NCI-H345 (cell line): ENCODE measurements around the gene NAT16.

ENCODE experiments used
- DNase-seq: peaks from one replicate; lab custom pipeline; 2025; lab: John Stamatoyannopoulos, UW

NAT16 gene

DNA sequence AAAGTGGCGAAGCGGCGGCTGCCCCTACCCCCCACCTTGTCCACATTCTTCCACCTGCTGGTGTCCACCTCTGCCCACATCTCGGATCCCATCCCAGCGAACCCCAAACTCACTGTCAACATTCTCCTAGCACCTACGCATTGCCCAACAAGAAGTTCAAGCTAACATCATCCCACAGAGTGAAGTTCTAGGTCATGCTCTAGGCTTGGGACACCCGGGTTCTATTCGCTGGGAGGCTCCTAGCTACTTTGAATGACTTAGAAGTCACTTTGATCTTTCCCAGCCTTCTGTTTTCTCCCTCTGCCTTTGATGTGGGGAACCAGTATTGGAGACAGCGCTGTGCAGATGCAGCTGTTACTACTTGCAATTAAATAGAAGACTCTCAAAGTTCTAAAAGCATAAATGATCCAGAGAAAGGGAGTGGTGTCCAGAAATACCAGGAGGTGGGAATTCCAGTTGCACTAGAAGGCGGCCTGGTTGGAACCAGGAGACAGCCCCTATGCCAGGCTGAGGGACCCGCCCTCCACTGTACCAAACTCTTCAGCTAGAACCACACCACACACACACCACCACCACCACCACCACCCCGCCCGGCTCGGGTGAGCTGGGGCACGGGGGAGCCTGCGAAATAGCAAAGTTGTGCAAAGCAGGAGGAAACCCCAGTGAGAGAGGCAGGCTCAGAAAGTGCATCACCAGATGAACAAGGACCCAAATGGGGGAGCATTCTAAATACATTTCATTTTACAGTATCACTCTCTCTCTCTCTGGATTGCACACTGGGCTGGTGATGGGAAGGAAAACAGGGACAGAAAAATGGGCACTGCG, 9.3 kb downstream of the NAT16 start:
- DNase-seq, result no peak

DNA sequence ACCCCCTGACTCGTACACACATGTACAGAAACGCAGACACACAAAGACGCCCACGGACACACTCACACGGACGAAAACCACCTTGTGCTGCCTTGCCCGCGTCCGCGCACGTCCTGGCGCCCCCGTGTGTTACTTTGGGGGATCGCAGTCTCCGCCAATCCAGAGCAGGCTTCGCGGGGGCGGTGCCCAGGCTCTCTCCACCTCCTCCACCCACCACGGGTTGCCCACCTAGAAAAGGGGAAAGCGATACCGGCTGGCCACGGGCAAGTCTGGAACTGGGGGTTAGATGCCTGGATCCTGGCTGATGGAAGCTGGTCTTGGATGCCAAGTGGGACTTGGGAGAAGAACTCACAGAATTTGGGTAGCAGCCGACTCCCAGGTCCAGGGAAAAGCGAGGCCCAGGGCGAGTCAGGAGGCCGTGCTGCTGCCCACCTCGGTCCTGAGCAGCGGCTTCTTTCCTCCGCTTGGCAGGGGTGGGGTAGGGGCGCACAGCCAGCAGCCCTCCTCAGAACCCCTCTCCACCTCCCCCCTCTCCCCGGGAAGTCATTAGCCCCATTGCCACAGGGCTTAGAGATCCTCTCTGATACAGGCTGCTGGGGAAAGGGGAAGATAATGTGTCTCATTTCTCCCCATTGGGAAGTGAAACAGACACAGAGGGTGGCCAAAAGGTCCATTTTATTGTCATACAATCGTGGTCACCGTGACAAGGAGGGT, 10.1 kb downstream of the NAT16 start:
- DNase-seq, result peak; percentile 66

DNA sequence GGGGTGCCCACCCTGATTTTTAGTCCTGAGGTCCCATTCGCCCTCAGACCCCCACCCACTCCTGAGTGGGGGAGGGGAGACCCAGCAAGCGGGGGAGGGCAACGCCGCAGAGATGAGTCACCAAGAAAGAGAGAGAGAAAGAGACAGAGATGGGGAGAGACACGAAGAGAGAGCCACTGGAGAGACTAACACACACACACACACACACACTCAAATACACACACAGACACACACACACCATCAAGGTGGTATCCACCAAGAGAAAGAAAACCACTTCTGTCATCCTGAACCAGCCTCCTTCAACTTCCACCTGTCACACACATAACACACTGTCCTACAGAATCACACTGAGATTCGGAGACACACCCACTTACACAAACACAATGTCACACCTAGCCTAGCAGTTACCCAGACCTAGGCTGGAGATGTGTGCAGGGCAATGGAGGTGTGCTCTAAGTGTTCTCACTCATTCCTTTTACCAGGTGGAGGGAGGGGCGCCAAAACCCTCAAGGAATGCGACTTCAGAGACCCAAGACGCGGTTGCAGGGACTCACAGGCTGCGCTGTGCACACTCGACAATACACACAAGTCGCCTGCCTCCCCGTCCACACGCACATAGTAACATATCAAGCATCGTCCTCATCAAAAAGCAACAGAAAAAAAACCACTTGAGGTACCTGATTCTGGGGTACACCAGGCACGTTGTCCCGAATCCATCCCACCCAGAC, 10.8 kb downstream of the NAT16 start:
- no peak for DNase-seq

DNA sequence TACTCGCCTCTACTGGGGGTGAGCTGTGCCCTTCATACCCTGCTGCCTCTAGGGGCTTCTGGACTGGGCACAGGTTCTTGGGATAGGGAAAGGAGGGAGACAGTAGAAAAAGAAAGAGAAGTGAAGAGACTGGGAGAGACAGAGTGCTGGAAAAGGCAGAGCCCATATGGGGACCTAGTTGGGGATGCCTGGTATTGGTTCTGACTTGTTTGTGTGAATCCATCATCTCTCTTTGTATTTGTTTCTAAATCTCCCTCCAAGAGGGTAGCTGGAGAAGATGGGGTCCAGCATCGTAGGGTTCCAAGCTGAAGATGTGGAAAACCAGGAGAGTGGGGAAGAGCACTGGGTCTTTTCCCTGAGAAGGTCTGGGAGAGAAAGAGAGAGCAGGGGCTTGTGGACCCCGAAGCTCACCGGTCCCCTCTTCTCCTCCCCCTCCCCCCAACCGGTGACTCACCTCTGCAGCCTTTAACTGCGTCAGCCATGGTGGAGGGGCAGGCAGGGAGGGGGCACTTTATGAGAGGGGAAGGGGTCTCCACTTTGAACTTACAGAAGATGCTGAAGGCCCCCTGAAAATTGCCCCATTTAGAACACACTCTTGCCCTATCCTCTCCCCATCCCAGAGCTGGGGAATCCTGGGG, 11.6 kb downstream of the NAT16 start:
- no peak for DNase-seq

DNA sequence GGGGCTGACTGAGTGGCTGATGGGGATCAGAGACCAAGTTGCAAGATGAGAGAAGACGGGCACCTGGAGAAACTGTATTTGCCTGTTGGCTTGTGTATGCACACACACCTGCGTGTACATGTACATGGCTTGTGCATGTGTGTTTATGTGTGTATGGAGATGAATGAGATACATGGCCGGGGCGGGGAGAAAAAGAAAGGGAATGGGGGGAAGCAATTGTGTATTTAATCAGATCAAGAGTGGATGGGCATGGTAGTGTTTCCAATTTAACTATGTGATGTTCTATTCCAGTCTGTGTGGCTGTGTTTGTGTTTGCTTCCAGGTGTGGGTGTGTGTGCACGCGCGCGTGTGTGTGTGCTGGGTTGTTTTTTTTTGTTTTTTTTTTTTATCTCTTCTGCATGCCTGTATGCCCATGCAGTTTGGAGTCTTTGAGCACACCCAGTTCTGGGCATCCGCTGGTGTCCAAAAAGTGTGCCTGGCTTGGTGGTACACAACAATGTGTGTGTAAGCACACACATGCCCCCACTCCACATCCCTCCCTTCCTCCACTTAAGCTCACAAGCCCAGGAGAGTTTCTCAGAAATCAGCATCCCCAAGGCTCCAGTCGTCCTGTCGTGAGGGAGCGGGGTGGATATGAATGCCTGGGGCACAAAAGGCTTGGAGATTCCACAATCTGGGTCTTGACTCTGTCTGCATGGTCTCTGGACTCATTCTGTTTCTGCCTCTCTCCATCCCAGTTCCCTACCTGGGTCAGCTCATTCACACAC, 12.3 kb downstream of the NAT16 start:
- no peak for DNase-seq

DNA sequence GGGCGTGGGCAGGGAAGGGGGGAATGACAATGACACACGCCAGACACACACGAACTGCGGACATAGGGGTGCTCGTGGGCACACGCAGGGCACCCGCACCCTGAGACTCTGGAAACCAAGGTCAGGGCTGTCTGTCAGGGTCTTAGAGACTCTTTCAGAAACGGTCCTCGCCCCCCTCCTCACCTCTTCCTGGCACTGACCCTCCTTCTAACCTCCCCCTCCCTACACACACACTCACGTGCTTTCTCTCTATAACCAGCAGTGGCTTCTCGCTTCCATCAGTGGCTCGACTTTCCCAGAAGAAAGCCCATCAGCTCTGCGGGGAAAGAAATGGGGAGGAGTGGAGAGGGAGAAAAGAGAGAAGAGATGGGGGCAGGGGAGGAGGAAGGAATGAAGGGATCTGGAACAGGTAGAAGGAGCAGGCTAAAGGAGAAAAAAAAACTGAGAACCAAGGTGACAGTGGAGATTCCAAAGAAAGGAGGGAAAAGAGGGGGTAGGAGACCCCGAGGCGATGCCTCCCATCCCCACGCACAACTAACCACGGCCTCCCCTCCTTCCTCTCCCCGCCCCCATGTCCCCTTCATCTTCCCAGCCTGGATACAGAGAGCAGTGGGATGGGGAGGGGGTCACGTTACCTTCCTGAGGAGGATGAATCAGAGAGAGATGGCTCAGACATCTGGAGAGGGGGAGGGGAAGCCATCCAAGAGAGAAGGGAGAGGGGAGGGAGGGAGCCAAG, 13.0 kb downstream of the NAT16 start:
- no peak for DNase-seq

DNA sequence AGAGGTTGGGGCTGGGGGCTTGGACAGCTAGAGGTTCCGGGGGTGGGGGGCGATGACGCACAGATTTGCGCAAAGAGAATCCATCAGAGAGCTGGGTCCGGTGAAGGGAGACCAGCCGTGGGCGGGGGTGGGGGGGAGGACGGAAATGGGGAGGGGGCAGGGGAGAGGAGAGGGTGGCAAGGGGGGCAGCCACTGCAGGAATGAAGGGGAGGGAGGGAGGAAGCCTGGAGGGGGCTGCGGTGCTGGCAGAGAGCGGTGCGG, 13.5 kb downstream of the NAT16 start:
- DNase-seq, result no peak

DNA sequence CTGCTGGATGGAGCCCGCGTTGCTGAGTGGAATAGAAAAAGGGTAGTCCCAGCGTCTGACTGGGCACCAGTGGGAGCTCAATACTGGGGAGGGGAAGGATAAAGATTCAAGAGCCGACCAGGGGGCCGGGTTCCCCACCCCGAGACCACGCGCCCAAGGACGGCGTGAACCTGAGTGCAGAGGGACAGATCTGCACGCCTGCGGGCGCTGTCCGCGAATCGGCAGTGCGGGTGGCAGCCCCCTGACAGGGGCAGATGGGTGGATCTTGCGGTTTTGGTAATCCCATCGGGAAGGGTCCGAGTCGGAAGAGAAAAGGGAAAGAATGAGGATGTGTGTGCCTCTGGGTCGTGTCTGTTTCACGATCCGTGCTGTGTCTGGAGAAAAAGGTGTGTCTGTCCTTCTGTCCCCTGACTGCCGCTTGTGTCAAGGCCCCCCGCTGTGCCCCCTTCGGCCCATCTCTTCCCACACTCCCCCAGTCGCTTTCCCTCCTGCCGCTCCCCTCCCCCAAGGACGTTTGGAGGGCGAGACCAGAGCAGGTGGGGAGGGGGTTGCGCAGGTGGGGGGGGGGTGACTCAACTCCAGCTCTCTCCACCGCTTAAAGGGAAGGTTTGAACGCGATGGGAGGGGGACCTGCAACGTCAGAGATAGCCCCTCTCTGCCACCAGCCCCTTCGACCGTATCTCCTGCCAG, 14.0 kb downstream of the NAT16 start:
- no peak for DNase-seq

DNA sequence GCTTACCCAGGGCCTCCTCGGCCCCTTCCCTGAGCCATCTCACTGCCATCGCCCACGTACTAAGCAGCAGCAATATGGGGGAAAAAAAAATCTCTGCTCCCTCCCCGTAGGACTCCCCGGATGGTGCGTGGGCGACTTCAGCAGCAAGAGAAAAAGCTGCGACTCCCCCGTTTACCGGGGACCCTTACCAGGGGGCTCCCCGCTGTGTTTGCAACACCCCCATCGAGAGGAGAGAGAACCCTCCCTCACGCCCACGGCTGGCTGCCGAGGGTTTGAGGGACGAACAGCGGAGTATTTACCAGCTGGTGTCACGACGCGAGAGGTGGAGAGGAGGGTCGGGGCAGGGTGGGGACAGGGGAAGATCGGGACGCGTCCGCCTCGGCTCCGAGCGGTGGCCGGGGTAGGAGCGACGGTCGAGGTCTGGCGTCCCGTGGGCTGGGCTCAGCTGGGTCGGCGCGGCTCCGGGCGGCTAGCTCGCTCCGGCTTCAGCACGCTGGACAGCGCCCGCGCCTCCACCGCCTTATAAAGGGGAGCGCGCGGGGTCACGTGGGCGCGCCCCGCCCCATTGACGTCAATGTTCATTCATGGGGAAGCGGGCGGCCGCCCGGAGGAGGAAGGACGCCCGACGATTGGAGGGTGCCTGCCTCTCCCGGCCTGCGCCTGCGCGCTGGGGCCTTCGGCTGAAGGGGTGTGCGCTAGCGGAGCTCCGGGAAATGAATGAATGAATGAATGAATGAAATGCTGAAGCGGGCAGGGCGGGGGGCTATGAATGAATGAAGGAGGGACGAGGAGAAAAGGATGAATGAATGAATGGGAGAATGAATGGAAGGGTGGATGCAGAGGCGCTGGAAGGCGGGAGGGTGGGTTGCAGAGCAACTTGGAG, 14.8 kb downstream of the NAT16 start, which contains the start of gene VGF:
Gene VGF (minus strand): TSS at position 495 of the 883 bp plus-strand sequence. CDS start 726 bp downstream, outside the sequence.
- DNase-seq, result peak; percentile 95

DNA sequence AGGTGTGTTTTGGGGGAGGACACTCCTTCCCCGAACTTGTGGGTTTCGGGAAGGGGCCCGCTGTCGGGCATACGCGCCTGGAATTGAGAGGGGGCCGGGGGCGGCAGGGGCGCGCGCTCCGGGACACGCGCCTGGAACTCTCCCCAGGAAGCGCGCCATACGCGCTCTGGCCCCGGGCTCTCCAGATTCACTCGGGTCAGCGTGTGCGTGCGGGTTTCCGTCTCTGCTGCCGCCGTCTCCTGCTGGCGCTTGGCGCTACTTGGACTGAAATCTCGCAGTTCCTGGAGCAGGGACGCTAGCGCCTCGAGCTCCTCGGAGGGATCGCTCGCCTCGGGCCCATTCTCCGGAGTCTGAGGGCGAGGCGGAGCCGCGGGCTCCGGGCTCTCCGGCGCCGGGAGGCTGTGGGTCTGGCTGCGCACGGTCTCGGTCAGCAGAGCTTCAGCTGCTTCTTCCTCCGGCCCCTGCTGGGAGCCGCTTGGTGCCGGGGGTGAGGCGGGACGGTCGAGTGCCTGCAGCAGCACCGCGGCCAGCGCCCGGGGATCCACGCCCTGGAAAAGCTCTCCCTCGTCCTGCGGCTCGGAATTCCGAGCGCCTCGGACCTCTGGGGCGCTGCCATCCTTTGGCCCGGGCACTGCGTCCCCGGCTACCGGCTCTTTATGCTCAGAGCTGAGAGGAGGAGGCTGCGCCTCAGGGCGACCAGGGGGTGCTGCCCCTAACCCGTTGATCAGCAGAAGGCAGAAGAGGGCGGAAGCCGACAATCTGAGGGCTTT, 15.8 kb downstream of the NAT16 start:
- DNase-seq, result no peak

DNA sequence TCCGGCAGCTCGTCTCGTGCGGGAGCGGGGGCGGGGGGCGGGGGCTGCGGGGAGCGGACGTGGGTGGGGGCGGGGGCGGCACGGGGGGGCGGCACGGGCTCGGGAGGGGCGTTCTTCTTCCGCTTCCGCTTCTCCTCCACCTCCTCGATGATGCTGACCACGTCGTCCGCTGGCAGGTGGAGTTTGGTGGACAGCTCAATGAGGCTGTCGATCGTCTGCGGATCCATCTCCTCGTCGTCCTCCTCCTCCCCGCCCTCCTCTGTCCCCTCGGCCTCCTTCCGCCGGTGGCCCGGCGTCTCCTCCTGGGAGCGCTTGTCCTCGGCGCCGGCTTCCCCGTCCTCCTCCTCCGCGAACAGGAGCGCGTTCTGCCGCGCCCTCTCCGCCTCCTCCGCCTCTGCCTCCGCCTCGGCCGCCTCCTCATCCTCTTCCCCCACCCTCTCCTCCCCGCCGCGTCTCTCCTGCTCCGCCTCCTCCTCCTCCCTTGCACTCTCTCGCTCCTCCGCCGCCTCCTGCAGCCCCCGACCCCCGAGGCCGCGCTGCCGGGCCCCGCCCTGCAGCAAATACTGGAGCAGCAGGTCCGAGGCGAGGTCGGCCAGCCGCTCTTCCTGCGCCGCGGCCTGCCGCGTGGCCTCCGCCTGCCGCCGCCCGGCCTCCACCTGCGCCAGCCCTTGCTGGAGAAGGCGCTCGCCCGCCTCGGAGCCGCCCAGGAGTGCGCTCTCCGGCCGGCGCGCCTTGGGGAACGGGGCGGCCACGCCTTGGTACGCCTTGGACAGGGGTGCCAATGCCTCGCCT, 16.6 kb downstream of the NAT16 start:
- DNase-seq, result peak; percentile 76

DNA sequence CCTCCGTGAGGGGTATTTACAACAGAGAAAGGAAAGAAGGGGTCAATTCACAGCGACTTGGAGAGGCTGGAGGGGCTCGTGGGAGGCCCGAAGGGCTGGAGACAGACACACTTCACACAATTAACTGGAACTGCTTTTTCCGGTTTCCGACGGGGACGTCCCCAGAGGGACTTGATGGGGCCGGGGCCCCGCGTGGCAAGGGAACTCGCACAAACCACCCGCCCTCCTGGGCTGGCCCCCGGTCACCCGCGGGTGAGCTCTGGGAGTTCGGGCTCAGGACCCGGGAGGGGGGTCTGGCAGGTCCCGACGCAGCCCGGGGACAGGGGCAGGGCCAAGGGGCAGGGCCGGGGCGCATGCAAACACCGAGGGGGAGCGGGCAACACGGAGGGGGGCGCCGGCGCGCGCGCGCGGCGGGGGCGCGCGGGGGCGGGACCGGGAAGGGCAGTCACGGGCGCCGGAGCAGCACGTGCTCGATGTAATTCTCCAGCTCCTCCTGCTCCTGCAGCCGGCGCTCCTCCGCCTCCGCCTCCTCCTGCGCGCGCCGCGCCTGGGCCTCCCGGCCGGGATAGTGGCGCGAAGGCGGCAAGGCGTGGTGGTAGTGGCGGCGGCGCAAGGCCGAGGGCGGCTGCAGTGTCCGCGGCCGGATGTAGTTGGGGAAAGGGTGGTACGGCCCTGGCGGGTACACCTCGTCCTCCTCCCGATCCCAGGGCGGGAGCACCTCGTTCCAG, 17.4 kb downstream of the NAT16 start:
- DNase-seq, result peak; percentile 76

DNA sequence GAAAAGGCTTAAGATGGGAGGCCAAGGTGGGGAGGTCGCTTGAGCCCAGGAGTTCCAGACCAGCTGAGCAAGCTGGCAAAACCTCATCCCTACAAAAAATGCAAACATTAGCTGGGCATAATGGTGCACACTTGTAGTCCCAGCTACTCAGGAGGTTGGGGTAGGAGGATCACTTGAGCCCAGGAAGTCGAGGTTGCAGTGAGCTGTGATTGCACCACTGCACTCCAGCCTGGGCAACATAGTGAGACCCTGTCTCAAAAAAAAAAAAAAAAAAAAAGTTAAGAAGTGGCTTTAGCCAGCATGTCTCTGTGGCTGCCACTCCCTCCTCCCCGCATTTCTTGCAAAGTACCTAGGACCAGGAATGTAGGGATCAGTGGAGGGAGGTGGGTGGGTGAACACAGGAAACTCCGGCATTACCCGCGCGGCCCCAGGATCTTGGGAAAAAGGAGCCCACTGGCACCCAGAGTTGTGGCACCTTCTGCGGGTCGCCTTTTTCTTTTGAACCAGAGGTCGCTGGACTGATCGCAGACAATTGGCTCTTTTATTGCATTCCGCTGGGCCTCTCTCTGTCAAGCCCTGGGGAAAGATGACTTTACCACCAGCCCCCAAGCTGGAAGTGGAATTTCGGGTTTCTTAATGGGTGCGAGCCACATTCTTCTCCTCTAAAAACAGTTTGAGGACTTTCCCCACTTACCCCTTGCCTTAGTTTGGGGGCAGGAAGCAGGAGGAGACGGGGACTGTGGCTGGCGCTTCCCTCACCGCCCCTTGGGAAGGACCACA, 18.2 kb downstream of the NAT16 start:
- no peak for DNase-seq

DNA sequence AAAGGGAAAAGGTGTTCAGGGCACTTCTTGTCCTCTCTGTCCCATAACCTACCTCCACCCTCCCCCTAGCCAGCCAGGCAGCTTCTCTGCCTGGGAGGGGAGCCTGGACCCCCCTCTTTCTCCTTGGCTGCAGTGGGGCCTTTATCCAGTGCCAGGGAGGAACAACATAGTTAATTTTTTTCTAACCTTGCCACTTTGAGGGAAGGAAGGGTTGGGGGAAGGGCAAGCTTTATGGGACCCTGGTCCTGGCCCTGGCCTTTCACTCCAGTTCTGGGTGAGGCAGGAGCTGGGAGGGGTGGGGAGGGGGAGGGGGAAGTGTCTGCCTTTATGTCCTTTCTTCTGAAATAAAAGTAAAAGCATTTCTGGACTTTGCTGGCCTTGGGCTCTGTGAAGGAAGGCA, 19.2 kb downstream of the NAT16 start:
- no peak for DNase-seq

DNA sequence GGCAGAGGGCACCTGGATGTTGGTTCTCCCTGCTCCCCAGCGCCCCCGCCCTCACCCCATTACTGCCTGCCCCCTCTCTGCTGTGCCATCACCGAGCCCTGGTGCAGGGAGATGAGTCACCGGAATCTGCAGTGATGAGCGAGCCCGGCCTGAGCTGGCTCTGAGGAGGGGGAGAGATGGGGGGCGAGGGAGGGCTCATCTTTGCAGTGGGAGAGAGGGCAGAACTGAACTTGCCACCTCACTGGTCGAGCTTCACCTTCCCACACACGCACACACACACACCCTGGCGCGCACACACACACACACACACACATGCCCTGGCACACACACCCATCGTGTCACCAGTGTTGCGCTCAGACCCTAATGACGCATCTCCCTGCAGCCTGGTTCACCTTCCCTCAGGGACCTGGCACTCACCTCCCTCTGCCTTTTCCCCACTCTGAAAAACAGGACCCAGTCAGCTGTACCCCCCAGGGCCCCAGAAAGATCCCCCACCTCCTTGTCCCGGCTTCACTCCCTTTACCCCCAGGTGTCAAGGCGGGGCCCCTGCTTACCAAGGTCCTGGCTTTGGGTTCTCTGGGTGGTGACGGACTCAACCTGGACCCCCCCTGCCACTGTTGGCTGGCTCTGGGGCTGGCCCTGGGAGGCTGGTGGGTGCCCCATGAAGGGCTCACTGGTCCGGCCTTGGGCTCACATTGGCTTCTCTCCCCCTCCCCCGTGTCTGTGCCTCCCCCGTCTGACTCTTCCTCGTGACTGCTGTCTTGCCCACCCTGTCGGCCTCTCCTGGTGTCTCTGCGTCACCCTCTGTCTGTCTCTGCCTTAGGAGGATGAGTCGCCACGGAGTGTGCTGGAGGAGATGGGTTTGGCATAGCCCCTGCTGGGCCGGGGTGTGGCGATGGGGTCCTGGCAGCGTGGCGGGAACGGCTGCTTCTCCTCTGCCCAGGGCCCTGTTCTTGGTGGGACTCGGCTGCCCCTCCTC, 20.1 kb downstream of the NAT16 start:
- DNase-seq, result no peak
